SK-N-SH (cell line): Measurements from ENCODE around the gene MRPL40. TPM values are rescaled to one million over a fixed set of nuclear protein-coding genes. Genes with fewer than 3 reads are reported as not detected.

Experiments used
- CTCF ChIA-PET: fragments of 300-600, 350-600 bp; formaldehyde crosslinking; extraction: SDS; loops from one replicate; lab custom pipeline; 2021; lab: Yijun Ruan, JAX
- POLR2A ChIA-PET: fragments of 350-600 bp; sonication (Branson Sonifier 250); formaldehyde crosslinking; extraction: SDS; loops from one replicate; lab custom pipeline; 2020; ENCODE audit warnings: antibody characterized with exemption, inconsistent platforms; lab: Yijun Ruan, JAX
- DNase-seq: peaks from one replicate; pipeline ENCODE4 v3.0.0; 2012
- H2AFZ ChIP-seq: fragments of 200-600 bp; sonication (generic); 2 replicates; pipeline ENCODE4 v1.8.1; 2016; ENCODE audit warnings: antibody characterized with exemption, mild to moderate bottlenecking, low read depth
- H3F3A ChIP-seq: fragments of 200-600 bp; sonication (generic); replicated peaks from 2 replicates; pipeline ENCODE3; 2016; ENCODE audit warnings: antibody characterized with exemption, mild to moderate bottlenecking; ENCODE audit not compliant: insufficient read depth
- H3K27ac ChIP-seq, 2 experiments: fragments of 200-500 bp in 1 of 2; fragments of 200-600 bp in 1 of 2; sonication (Bioruptor generic) in 1 of 2; sonication (generic), shearing (Covaris generic) in 1 of 2; 2 replicates each; pipeline versions ENCODE4 v1.5.1 to v1.6.1; 2014 to 2016; ENCODE audit warnings: low read depth in 2 of 2, inconsistent platforms in 1 of 2, low read length in 1 of 2, mild to moderate bottlenecking in 1 of 2, mixed read lengths in 1 of 2
- H3K27me3 ChIP-seq: fragments of 200-600 bp; sonication (generic), shearing (Covaris generic); 2 replicates; pipeline ENCODE4 v1.6.1; 2016; ENCODE audit warnings: mixed run types; ENCODE audit not compliant: insufficient read depth
- H3K36me3 ChIP-seq, 2 experiments: fragments of 200-500 bp in 1 of 2; fragments of 200-600 bp in 1 of 2; sonication (Bioruptor generic) in 1 of 2; sonication (generic) in 1 of 2; replicated peaks in 1 of 2; 2 replicates each; pipeline versions ENCODE3 to v1.5.1; 2014 to 2016; ENCODE audit warnings: low read length in 1 of 2, mild to moderate bottlenecking in 1 of 2; ENCODE audit not compliant: insufficient read depth in 2 of 2, control insufficient read depth in 1 of 2
- H3K4me1 ChIP-seq, 2 experiments: fragments of 200-500 bp in 1 of 2; fragments of 200-600 bp in 1 of 2; sonication (Bioruptor generic) in 1 of 2; sonication (generic), shearing (Covaris generic) in 1 of 2; 2 replicates each; pipeline versions ENCODE4 v1.5.1 to v1.6.1; 2014 to 2016; ENCODE audit warnings: low read depth in 1 of 2, low read length in 1 of 2, mixed run types in 1 of 2; ENCODE audit not compliant: insufficient read depth in 2 of 2, control insufficient read depth in 1 of 2
- H3K4me2 ChIP-seq: fragments of 200-600 bp; sonication (generic), shearing (Covaris generic); 2 replicates; pipeline ENCODE4 v1.6.1; 2017; ENCODE audit warnings: mixed run types
- H3K4me3 ChIP-seq, 2 experiments: fragments of 200-500 bp in 1 of 2; fragments of 200-600 bp in 1 of 2; sonication (Bioruptor generic) in 1 of 2; sonication (generic), shearing (Covaris generic) in 1 of 2; 2 replicates each; pipeline versions ENCODE4 v1.5.1 to v1.8.1; 2014 to 2016; ENCODE audit warnings: low read depth in 2 of 2, inconsistent platforms in 1 of 2, low read length in 1 of 2, mild to moderate bottlenecking in 1 of 2, mixed read lengths in 1 of 2, moderate library complexity in 1 of 2
- H3K79me2 ChIP-seq: fragments of 200-600 bp; sonication (generic); 2 replicates; pipeline ENCODE4 v1.8.1; 2017; ENCODE audit warnings: mild to moderate bottlenecking; ENCODE audit not compliant: insufficient read depth
- H3K9ac ChIP-seq: fragments of 200-600 bp; sonication (generic); 2 replicates; pipeline ENCODE4 v1.6.1; 2017; ENCODE audit warnings: mixed run types
- H3K9me2 ChIP-seq: fragments of 200-600 bp; sonication (generic); 2 replicates; pipeline ENCODE4 v1.6.1; 2017; ENCODE audit warnings: mixed run types
- H3K9me3 ChIP-seq: fragments of 200-600 bp; sonication (generic); 2 replicates; pipeline ENCODE4 v1.6.1; 2017; ENCODE audit warnings: mixed run types, mild to moderate bottlenecking, moderate library complexity
- H4K20me1 ChIP-seq: fragments of 200-600 bp; sonication (generic); 2 replicates; pipeline ENCODE4 v1.6.1; 2017; ENCODE audit warnings: mild to moderate bottlenecking, mixed run types; ENCODE audit not compliant: insufficient read depth
- CHD2 ChIP-seq: fragments of 150-350 bp; IDR thresholded peaks from 2 replicates; pipeline ENCODE4 v1.6.1; 2018; ENCODE audit warnings: low read length; ENCODE audit not compliant: partially characterized antibody
- ELF1 ChIP-seq: IDR thresholded peaks from 2 replicates; pipeline ENCODE4 v1.4.0; 2012
- EZH2phosphoT487 ChIP-seq: fragments of 200-600 bp; sonication (generic); IDR thresholded peaks from 2 replicates; pipeline ENCODE4 v1.6.1; 2017; ENCODE audit warnings: low read depth, mixed run types, mild to moderate bottlenecking, antibody characterized with exemption, moderate library complexity, borderline replicate concordance
- FOSL2 ChIP-seq: IDR thresholded peaks from 2 replicates; pipeline ENCODE4 v1.4.0; 2012; ENCODE audit warnings: low read depth, mild to moderate bottlenecking, moderate library complexity, borderline replicate concordance
- FOXJ3 ChIP-seq: sonication (generic); formaldehyde crosslinking; IDR thresholded peaks from 2 replicates; pipeline ENCODE4 v1.5.1; 2020; ENCODE audit warnings: mild to moderate bottlenecking, missing genetic modification reagents
- FOXM1 ChIP-seq: IDR thresholded peaks from 2 replicates; pipeline ENCODE4 v1.4.0; 2012; ENCODE audit warnings: low read depth, mild to moderate bottlenecking
- GATA2 ChIP-seq: sonication (generic); formaldehyde crosslinking; IDR thresholded peaks from 2 replicates; pipeline ENCODE4 v1.5.0; 2020; ENCODE audit warnings: mild to moderate bottlenecking, missing genetic modification reagents
- MXI1 ChIP-seq: IDR thresholded peaks from 2 replicates; pipeline ENCODE4 v1.6.1; 2012; ENCODE audit warnings: mild to moderate bottlenecking, low read depth, low read length, improper control_type of control experiment
- NRF1 ChIP-seq: IDR thresholded peaks from 2 replicates; pipeline ENCODE4 v1.6.1; 2012; ENCODE audit warnings: low read depth, mild to moderate bottlenecking, low read length
- PBX3 ChIP-seq: IDR thresholded peaks from 2 replicates; pipeline ENCODE4; 2012
- POLR2AphosphoS5 ChIP-seq: IDR thresholded peaks from 2 replicates; pipeline ENCODE4 v1.6.1; 2012; ENCODE audit warnings: low read depth, low read length
- RAD21 ChIP-seq: IDR thresholded peaks from 2 replicates; pipeline ENCODE4 v1.6.1; 2012; ENCODE audit warnings: mild to moderate bottlenecking, low read length
- RCOR1 ChIP-seq: fragments of 150-350 bp; IDR thresholded peaks from 2 replicates; pipeline ENCODE4 v1.6.1; 2017; ENCODE audit warnings: antibody characterized with exemption, low read length
- RXRA ChIP-seq: IDR thresholded peaks from 2 replicates; pipeline ENCODE4 v1.4.0; 2012; ENCODE audit warnings: low read depth, mild to moderate bottlenecking, borderline replicate concordance
- SIN3A ChIP-seq: IDR thresholded peaks from 2 replicates; pipeline ENCODE4 v1.6.1; 2012; ENCODE audit warnings: low read depth, mild to moderate bottlenecking, low read length, moderate library complexity, borderline replicate concordance
- TAF1 ChIP-seq: IDR thresholded peaks from 2 replicates; pipeline ENCODE4 v1.6.1; 2012; ENCODE audit warnings: low read depth, mild to moderate bottlenecking, low read length, moderate library complexity, borderline replicate concordance
- USF1 ChIP-seq: IDR thresholded peaks from 2 replicates; pipeline ENCODE4 v1.4.0; 2012; ENCODE audit warnings: low read depth, borderline replicate concordance
- ZBTB33 ChIP-seq: IDR thresholded peaks from 2 replicates; pipeline ENCODE4 v1.4.0; 2012; ENCODE audit warnings: low read depth, borderline replicate concordance
- WGBS: methylation state at CpG from one replicate; pipeline ENCODE4 v1.1.6; 2017; ENCODE audit warnings: low lambda C conversion rate; 5-methylcytosine and 5-hydroxymethylcytosine counted together
- polyA plus RNA-seq, 3 experiments: library from polyadenylated mRNA; depleted of rRNA; stranded (reverse); fragments of >200 nt; gene quantifications; 2 replicates each; pipeline ENCODE4 v1.2.3, GENCODE V29; 2012
- TF ChIP-seq, protein P1 (sequence below): IDR thresholded peaks from 2 replicates; pipeline ENCODE4 v1.4.0; 2012; ENCODE audit warnings: low read depth

Gene MRPL40
- polyA plus RNA-seq, 1 of the 3 experiments (the other 2 are of a cell fraction): 34.9 TPM

DNA sequence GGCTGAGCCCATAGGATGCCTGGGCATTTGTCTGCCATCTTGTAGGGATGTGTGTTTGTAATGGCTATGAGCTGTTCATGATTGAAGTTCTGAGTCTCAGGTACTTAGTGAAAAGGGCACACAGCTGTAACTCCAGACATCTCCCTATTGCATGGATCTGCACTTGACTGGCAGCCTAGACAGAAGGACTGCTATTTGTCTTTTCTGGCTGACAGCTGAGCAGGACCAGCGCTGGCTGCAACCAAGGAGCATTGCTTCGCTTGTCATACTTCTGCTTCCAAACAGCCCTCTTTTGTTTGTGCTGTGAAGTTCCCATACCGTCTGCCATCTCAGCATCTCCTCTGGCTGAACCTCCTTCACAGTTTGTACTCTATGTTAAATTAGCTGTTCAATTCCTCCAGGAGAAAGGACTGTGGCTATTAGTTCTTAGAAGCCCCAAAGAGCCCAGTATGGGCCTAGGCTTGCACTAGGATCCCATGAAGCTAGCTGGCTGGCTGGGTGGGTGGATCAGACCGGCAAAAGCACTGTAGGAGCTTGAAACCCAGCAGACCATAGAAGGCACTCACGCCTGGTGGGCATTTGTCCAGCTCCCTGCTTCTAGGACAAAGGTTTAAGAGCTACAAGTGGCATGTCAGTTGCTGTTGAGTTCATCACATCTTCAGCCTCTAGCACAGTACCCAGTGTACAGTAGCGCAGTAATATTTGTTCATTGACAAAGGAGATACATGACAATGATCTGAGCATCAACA, 21.2 kb upstream of the MRPL40 start (continued):
- no peak for TF ChIP-seq ZBTB33

DNA sequence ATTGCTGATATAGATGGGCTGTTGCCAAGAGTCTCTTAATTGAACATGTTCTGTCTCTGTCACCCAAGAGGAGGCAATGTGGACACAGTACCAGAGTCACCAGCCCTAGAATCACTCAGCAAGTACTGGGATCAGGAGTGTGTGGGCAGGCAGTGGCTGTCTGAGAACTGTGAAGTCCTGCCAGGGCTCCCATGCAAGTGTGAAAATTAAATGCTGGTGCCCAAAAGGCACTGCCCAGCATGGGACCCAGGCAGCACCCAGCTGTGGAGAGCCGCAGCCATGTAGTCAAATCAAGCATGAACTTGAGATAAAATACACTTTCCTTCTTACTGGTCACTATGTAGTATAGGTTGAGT, 20.7 kb upstream of the MRPL40 start:
- no peak for DNase-seq
- no peaks in the 10 kb centered on the region for H3K27me3 ChIP-seq
- no peaks in the 10 kb centered on the region for H3K9me2 ChIP-seq
- H3K79me2 ChIP-seq: peaks cover 61% of the 10 kb centered on the region
- POLR2A ChIA-PET: no interaction called here
- H3K4me1 ChIP-seq: peaks cover 0 to 32% of the 10 kb centered on the region in 2 experiments; a peak in 2 of 4 replicates
- H4K20me1 ChIP-seq: peaks cover 14% of the 10 kb centered on the region; the same call in 1 of the 2 replicates
- H2AFZ ChIP-seq: no peak overlapping the region
- H3K9me3 ChIP-seq: no peaks in the 10 kb centered on the region
- H3K36me3 ChIP-seq: peaks cover 25 to 26% of the 10 kb centered on the region in 2 experiments
- peak overlapping the region in 1 of 2 experiments; percentile 19; a peak in 1 of 4 replicates for H3K27ac ChIP-seq
- TF ChIP-seq CHD2 (no peak), TAF1 (no peak), USF1 (no peak), GATA2 (no peak), RXRA (no peak), SIN3A (no peak), MXI1 (no peak), PBX3 (no peak), FOSL2 (no peak)
- TF ChIP-seq, all 33 proteins: peak for 0
- H3K9ac ChIP-seq: no peak overlapping the region
- H3F3A ChIP-seq: no peaks in the 10 kb centered on the region
- H3K4me3 ChIP-seq: no peak overlapping the region
- CTCF ChIA-PET: no interaction called here
- H3K4me2 ChIP-seq: no peak overlapping the region
- WGBS: 89% methylated on average over 1 of the region's 1 CpG

- peaks cover 18 to 20% of the 10 kb centered on the region in 2 experiments for H3K36me3 ChIP-seq
- H3F3A ChIP-seq: no peaks in the 10 kb centered on the region
- H4K20me1 ChIP-seq: peaks cover 14% of the 10 kb centered on the region; the same call in 1 of the 2 replicates
- no peak overlapping the region for H3K9ac ChIP-seq
- H3K4me2 ChIP-seq: no peak overlapping the region
- no peaks in the 10 kb centered on the region for H3K9me3 ChIP-seq
- no peak overlapping the region for H3K4me3 ChIP-seq
- CTCF ChIA-PET: no interaction called here
- H3K27ac ChIP-seq: no peak overlapping the region
- H2AFZ ChIP-seq: no peak overlapping the region
- POLR2A ChIA-PET: no interaction called here
- whole genome bisulfite sequencing: 98% methylated on average over 4 of the region's 4 CpGs
- no peak for DNase-seq
- H3K27me3 ChIP-seq: no peaks in the 10 kb centered on the region
- H3K4me1 ChIP-seq: peaks cover 0 to 25% of the 10 kb centered on the region in 2 experiments; a peak in 2 of 4 replicates
- peaks cover 69% of the 10 kb centered on the region for H3K79me2 ChIP-seq
- H3K9me2 ChIP-seq: no peaks in the 10 kb centered on the region
- TF ChIP-seq NRF1 (no peak), TAF1 (no peak), ELF1 (no peak), EZH2phosphoT487 (no peak), RCOR1 (no peak), RAD21 (no peak), POLR2AphosphoS5 (no peak), FOXM1 (no peak), PBX3 (no peak), FOXJ3 (CRISPR knock-in tag) (no peak), SIN3A (no peak)
- TF ChIP-seq, protein P1, sequence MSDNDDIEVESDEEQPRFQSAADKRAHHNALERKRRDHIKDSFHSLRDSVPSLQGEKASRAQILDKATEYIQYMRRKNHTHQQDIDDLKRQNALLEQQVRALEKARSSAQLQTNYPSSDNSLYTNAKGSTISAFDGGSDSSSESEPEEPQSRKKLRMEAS: no peak
These were observed 19.9 kb upstream of the MRPL40 start for GRCh38 chr22:19412478-19412877.
